ENCODE measurements around the gene ZBTB2. TPM values are rescaled to one million over a fixed set of nuclear protein-coding genes. Genes with fewer than 3 reads are reported as not detected.

ZBTB2 gene, protein sequence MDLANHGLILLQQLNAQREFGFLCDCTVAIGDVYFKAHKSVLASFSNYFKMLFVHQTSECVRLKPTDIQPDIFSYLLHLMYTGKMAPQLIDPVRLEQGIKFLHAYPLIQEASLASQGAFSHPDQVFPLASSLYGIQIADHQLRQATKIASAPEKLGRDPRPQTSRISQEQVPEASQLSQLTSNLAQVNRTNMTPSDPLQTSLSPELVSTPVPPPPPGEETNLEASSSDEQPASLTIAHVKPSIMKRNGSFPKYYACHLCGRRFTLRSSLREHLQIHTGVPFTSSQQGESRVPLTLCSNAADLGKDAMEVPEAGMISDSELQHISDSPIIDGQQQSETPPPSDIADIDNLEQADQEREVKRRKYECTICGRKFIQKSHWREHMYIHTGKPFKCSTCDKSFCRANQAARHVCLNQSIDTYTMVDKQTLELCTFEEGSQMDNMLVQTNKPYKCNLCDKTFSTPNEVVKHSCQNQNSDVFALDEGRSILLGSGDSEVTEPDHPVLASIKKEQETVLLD
- total RNA-seq, result 6.2 and 7.8 TPM in 2 replicates

DNA sequence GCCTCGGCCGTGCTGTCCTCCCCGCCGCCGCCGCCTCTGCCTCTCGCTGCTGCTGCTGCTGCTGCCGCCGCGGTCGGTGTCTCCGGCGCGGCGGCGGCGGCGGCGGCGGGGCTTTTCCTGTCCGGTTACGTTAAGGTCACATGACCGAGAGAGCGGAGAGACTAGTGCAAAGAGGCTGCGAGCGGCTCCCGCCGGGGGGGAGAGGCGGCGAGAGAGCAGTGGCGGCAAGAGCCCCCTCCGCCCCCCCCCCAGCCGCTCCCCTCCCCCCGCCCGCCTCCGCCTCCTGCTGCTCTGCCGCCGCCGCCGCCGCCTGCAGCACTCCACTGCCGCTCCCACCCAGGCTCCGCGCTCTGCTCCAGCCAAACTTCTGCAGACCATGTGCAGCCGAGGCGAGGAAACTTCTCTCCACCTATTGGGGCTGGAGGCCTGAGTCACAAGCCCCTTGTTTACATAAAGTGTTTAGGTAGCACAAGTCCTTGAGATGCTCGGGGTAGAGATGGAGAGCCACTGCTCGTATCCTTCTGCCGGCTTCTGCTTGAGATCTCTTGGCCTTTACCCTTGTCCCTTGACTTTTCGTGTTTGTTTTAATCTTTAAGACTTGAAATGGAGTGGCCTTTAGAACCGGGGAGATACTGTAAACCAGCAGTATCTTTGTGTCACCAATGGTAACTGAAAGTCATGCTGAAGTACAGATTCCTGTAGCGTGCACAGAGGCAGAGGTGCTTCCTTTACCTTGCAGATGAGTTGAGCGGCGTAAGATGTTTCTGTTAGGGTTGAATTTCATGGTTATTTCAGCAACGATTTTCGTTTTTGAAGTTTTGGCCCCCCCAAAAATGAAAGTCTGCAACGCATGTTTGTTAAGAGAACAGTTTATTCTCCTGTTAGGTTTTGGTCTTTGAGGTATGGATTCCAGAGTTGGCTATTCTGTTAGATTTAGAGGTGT lies at the start of gene ZBTB2:
TSS of gene ZBTB2 (minus strand) at position 89 of the 943 bp plus-strand sequence. CDS start 17,922 bp downstream, outside the sequence.

Other genes with a start within 250 kb of the ZBTB2 start
- 102 and 340 TPM in 2 replicates for gene AKAP12, start 151.6 kb downstream of the ZBTB2 start, total RNA-seq
- 29.2 and 51.0 TPM in 2 replicates for gene RMND1, start 60.6 kb upstream of the ZBTB2 start, total RNA-seq
- 0.15 and 0.32 TPM in 2 replicates for gene CCDC170, start 102.5 kb upstream of the ZBTB2 start, total RNA-seq

All from epithelial cell of umbilical artery (primary cell).